SU-DHL-6 (cell line): Measurements from ENCODE around the gene CRACR2A.

Source experiments
- EZH2phosphoT487 ChIP-seq: fragments of 200-600 bp; sonication (generic), shearing (Covaris generic); conservative IDR thresholded peaks from 2 replicates; pipeline ENCODE4 v1.6.1; 2018; ENCODE audit warnings: mild to moderate bottlenecking, antibody characterized with exemption, low read length, moderate library complexity, mixed read lengths
- TF ChIP-seq, protein P1 (sequence below): fragments of 200-600 bp; sonication (generic); IDR thresholded peaks from one replicate; pipeline ENCODE4 v1.5.1; 2017; ENCODE audit warnings: antibody characterized with exemption, mild to moderate bottlenecking, low read length, moderate library complexity; ENCODE audit not compliant: insufficient read depth, poor library complexity, severe bottlenecking

GRCh38 chr12:3594966-3595365 lies 157.9 kb downstream of the CRACR2A start:
- TF ChIP-seq, protein P1, sequence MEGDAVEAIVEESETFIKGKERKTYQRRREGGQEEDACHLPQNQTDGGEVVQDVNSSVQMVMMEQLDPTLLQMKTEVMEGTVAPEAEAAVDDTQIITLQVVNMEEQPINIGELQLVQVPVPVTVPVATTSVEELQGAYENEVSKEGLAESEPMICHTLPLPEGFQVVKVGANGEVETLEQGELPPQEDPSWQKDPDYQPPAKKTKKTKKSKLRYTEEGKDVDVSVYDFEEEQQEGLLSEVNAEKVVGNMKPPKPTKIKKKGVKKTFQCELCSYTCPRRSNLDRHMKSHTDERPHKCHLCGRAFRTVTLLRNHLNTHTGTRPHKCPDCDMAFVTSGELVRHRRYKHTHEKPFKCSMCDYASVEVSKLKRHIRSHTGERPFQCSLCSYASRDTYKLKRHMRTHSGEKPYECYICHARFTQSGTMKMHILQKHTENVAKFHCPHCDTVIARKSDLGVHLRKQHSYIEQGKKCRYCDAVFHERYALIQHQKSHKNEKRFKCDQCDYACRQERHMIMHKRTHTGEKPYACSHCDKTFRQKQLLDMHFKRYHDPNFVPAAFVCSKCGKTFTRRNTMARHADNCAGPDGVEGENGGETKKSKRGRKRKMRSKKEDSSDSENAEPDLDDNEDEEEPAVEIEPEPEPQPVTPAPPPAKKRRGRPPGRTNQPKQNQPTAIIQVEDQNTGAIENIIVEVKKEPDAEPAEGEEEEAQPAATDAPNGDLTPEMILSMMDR, result no peak
- no peak for TF ChIP-seq EZH2phosphoT487
